AG09319 (cell line): ENCODE data around the gene AVP.

Experiments
- DNase-seq: peaks from one replicate; pipeline ENCODE4 v3.0.0-alpha.2; 2010; ENCODE audit warnings: low read depth; ENCODE audit errors: extremely low read depth
- TF ChIP-seq, protein P1 (sequence below): IDR thresholded peaks from 2 replicates; pipeline ENCODE4 v1.5.1; 2011; ENCODE audit warnings: low read depth, mild to moderate bottlenecking, inconsistent platforms, low read length, moderate library complexity

Gene AVP

DNA sequence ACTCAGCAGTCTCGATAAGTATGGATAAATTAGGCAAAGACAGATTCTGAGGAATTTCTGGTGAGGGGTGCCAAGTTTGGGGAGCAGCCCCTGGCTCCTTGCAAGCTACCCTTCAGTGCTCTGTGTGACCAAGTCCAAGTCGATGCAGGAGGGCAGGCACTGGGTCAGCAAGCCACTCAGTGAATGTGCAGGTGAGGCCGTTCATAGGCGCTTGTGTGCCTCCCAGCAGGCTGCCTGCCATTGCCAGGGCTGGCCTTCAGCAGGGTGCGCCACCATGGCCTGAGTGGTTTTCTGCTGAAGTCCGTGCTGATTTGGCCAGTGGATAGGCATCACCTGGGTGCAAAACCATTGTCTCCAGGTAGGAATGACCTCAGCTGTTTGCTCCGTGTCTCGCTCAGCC, 44.4 kb downstream of the AVP start:
- TF ChIP-seq, protein P1, sequence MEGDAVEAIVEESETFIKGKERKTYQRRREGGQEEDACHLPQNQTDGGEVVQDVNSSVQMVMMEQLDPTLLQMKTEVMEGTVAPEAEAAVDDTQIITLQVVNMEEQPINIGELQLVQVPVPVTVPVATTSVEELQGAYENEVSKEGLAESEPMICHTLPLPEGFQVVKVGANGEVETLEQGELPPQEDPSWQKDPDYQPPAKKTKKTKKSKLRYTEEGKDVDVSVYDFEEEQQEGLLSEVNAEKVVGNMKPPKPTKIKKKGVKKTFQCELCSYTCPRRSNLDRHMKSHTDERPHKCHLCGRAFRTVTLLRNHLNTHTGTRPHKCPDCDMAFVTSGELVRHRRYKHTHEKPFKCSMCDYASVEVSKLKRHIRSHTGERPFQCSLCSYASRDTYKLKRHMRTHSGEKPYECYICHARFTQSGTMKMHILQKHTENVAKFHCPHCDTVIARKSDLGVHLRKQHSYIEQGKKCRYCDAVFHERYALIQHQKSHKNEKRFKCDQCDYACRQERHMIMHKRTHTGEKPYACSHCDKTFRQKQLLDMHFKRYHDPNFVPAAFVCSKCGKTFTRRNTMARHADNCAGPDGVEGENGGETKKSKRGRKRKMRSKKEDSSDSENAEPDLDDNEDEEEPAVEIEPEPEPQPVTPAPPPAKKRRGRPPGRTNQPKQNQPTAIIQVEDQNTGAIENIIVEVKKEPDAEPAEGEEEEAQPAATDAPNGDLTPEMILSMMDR = no peak
- no peak for DNase-seq

DNA sequence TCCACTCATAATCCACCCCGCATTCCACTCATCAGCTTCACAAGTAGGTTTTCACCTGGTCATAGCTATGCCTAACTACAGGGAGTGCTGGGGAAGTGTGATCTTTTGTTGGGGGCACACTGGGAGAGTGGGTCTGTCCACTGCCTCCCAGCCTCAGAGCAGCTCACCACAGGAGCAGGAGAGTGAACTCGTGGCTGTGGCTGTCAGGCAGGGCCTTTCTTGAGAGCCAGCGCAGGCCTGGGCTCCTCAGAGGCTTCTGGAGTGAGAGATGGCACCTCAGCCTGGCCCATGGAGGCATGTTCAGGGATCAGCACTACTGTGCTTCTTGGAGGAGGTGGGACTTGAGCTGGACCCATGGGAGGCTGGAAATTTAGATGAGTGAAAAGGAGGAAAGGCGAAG, 45.1 kb downstream of the AVP start:
- TF ChIP-seq, protein P1 = no peak
- DNase-seq = no peak

DNA sequence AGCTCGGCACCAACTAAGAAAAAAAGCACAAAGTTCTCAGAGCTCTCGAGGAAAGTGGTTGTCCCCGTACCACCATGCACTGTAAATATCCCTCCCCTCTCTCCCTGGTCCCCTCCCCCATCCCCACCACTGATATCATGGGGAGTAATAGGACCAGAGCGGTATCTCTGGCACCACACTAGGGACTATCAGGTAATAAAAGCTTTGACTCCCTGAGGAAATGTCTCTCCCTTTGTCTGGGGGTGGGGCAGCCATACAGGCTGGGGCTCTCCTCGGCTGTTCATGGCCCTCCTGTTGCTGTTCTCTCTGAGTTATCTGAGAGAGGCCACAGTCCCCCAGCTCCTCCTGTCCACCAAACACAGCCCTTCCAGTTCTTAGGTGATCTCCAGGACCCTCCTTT, 46.1 kb downstream of the AVP start:
- no peak for DNase-seq
- TF ChIP-seq, protein P1 = no peak

DNA sequence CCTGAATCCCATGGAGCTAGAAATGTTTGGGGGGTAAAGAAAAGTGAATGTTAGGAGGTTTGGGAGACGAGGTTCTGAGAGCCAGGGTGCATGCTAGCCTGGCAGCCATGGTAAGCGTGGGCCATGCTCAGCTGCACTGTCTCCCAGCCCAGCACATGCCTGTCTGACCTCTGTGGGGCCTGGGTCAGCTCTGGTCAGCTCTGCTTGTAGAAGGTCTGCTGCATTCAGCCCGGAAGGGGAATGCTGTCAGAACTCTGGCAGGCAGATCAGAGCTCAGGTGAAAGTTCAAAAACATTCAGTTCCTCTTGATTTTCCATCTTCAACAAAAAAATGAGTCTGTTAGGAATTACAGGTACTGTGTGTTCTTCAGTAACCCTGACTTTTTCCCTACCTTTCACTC, 46.9 kb downstream of the AVP start:
- TF ChIP-seq, protein P1 = no peak
- DNase-seq = no peak

DNA sequence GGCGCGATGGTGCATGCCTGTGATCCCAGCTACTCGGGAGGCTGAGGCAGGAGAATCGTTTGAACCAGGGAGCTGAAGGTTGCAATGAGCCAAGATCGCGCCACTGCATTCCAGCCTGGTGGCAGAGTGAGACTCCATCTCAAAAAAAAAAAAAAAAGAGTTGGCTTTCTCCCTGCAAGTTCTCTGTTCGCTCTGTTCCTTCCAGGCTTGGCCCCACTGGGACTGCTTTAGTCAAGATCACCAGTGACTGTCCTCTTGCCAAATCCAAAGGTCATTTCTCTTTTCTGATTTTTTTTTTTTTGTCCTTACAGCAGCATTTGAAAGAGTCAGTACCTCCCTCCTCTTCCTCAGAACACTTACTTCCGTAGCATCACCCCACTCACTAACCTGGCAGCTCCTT, 51.9 kb downstream of the AVP start:
- no peak for DNase-seq
- TF ChIP-seq, protein P1 = no peak
